Stomach (tissue), 9 donors: Measurements from ENCODE around the gene SCAMP5. TPM values are rescaled to one million over a fixed set of nuclear protein-coding genes. Genes with fewer than 3 reads are reported as not detected.

ENCODE experiments used
- DNase-seq, 2 donors: peaks; one replicate each; pipeline versions ENCODE4 v3.0.0 to v3.0.0-alpha.2; 2013 to 2019
- H3K27ac ChIP-seq, 5 donors: fragments of 200-600 bp in 4 of 5; sonication (generic) in 4 of 5; one replicate each; pipeline ENCODE4 v1.5.1; 2013 to 2019; ENCODE audit warnings: mild to moderate bottlenecking in 1 of 5, moderate library complexity in 1 of 5
- H3K27me3 ChIP-seq, 3 donors: fragments of 200-600 bp; sonication (generic); one replicate each; pipeline ENCODE4 v1.5.1; 2017 to 2019; ENCODE audit warnings: mixed run types in 1 of 3
- H3K36me3 ChIP-seq, 4 donors: fragments of 200-600 bp; sonication (generic); 1 replicate in 3 of 4; 2 replicates in 1 of 4; pipeline ENCODE4 v1.5.1; 2016 to 2019
- H3K4me1 ChIP-seq, 4 donors: fragments of 200-600 bp; sonication (generic); one replicate each; pipeline ENCODE4 v1.5.1; 2016 to 2019
- H3K4me3 ChIP-seq, 4 donors: fragments of 200-600 bp; sonication (generic) in 3 of 4; one replicate each; pipeline ENCODE4 v1.5.1; 2016 to 2019; ENCODE audit warnings: mild to moderate bottlenecking in 1 of 4
- H3K9me3 ChIP-seq, 4 donors: fragments of 200-600 bp; sonication (generic); one replicate each; pipeline ENCODE4 v1.5.1; 2016 to 2019
- EP300 ChIP-seq: sonication (generic); formaldehyde crosslinking; IDR thresholded peaks from one replicate; pipeline ENCODE4 v1.6.1; 2017; ENCODE audit warnings: antibody characterized with exemption
- POLR2A ChIP-seq, 4 donors: fragments of 450-650 bp; IDR thresholded peaks; one replicate each; pipeline ENCODE4 v1.6.1; 2016; ENCODE audit warnings: antibody characterized with exemption in 4 of 4, control low read depth in 2 of 4, mild to moderate bottlenecking in 1 of 4, moderate library complexity in 1 of 4
- POLR2AphosphoS5 ChIP-seq, 3 donors: sonication (generic); formaldehyde crosslinking; IDR thresholded peaks; one replicate each; pipeline ENCODE4 v1.6.1; 2016; ENCODE audit warnings: antibody characterized with exemption in 3 of 3
- WGBS, 5 donors: extraction: QIAGEN DNeasy Blood & Tissue Kit in 3 of 5; methylation state at CpG; one replicate each; pipeline versions ENCODE4 v1.1.5 to v1.1.7; 2013 to 2018; 5-methylcytosine and 5-hydroxymethylcytosine counted together
- intact Hi-C: fragments of 100-400 bp; cut with DNase I; formaldehyde crosslinking; loops from one replicate; pipeline ENCODE4 v1.15.1; 2023; ENCODE audit warnings: low total_unique reads
- polyA plus RNA-seq, 3 donors: library from polyadenylated mRNA; stranded (reverse); fragments of 200-250 nt; gene quantifications; one replicate each; pipeline ENCODE4 v1.2.3, GENCODE V29; 2013
- total RNA-seq, 5 donors: library from RNA; depleted of rRNA; stranded (reverse); fragments of >200 nt; gene quantifications; one replicate each; pipeline versions ENCODE4 v1.1.0 to v1.2.3, GENCODE V29; 2014 to 2016
- TF ChIP-seq, protein P1 (sequence below), 7 experiments: fragments of 450-650 bp in 4 of 7; fragments of 200-600 bp in 3 of 7; sonication (generic) in 3 of 7; IDR thresholded peaks; one replicate each; pipeline ENCODE4 v1.5.1; 2016 to 2019; ENCODE audit warnings: antibody characterized with exemption in 7 of 7, control low read depth in 2 of 7, mild to moderate bottlenecking in 1 of 7
- donor health status: healthy with polysubstance abuse.
- donor health status: Bipolar disorder and iron deficiency.
- donor health status: healthy.

SCAMP5 gene
- total and polyA plus RNA-seq, 8 donors, result 1.8 to 70.1 (median 12.5) TPM

GRCh38 chr15:75044258-75044878 lies 49.0 kb downstream of the SCAMP5 start:
- peaks cover 0 to 13% (median 10%) of the 10 kb centered on the region in 4 donors for H3K36me3 ChIP-seq
- H3K4me3 ChIP-seq, result peak overlapping the region in 1 of 4 donors; percentile 1
- no peak for TF ChIP-seq EP300
- no peak for TF ChIP-seq POLR2A (IDR thresholded peaks at IDR 0.05)
- TF ChIP-seq, protein P1, sequence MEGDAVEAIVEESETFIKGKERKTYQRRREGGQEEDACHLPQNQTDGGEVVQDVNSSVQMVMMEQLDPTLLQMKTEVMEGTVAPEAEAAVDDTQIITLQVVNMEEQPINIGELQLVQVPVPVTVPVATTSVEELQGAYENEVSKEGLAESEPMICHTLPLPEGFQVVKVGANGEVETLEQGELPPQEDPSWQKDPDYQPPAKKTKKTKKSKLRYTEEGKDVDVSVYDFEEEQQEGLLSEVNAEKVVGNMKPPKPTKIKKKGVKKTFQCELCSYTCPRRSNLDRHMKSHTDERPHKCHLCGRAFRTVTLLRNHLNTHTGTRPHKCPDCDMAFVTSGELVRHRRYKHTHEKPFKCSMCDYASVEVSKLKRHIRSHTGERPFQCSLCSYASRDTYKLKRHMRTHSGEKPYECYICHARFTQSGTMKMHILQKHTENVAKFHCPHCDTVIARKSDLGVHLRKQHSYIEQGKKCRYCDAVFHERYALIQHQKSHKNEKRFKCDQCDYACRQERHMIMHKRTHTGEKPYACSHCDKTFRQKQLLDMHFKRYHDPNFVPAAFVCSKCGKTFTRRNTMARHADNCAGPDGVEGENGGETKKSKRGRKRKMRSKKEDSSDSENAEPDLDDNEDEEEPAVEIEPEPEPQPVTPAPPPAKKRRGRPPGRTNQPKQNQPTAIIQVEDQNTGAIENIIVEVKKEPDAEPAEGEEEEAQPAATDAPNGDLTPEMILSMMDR (IDR thresholded peaks at IDR 0.05), result no peak
- no peak for TF ChIP-seq POLR2AphosphoS5 (IDR thresholded peaks at IDR 0.05)
- 87 to 90% (median 88%) methylated on average over 12 to 14 of the region's 14 CpGs for WGBS, 5 donors
- intact Hi-C loops, result no loop called here
- H3K27me3 ChIP-seq, result no peaks in the 10 kb centered on the region
- no peaks in the 10 kb centered on the region for H3K9me3 ChIP-seq
- no peak for DNase-seq
- peak overlapping the region; percentile 47 to 93 (median 87) for H3K27ac ChIP-seq
- peaks cover 55 to 85% (median 72%) of the 10 kb centered on the region in 4 donors for H3K4me1 ChIP-seq

DNA sequence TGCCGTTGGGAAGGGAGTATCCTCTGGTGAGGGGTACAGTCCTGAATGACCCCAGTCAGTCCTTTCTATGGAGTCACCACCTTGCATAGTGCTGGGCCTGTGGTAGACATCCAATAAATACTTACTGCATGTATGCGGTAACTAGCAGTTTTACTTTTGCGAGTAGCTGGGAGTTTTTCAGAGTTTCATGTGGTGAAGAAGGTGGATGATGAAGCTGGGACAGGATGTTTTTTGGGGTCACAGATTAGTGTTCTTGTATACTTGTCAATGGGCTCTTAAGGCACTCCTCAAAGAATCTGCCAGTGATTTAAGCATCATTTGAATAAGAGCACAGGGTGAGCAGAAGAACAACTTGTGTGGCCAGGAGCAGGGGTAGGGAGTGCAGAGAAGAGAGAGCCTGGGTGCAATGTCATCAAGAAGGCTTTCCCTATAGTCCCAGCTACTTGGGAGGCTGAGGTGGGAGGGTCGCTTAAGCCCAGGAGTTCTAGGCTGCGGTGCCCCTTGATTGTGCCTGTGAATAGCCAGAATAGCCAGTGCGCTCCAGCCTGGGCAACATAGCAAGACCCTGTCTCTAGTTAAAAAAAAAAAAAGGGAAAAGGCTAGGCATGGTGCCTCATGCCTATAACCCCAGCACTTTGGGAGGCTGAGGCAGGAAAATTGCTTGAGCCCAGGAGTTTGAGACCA lies 50.1 kb downstream of the SCAMP5 start:
- peaks cover 60 to 95% (median 77%) of the 10 kb centered on the region in 4 donors for H3K4me1 ChIP-seq
- TF ChIP-seq, protein P1 (IDR thresholded peaks at IDR 0.05), result no peak
- TF ChIP-seq EP300 (no peak), POLR2AphosphoS5 (IDR thresholded peaks at IDR 0.05) (no peak), POLR2A (IDR thresholded peaks at IDR 0.05) (no peak)
- 88 to 94% (median 93%) methylated on average over 6 of the region's 6 CpGs for WGBS, 5 donors
- H3K9me3 ChIP-seq, result no peaks in the 10 kb centered on the region
- H3K4me3 ChIP-seq, result no peak overlapping the region
- peaks cover 0 to 22% (median 10%) of the 10 kb centered on the region in 4 donors for H3K36me3 ChIP-seq
- peak overlapping the region in 4 of 5 donors; percentile 83 to 93 (median 88) for H3K27ac ChIP-seq
- H3K27me3 ChIP-seq, result no peaks in the 10 kb centered on the region
- DNase-seq, result no peak
- intact Hi-C loops, result no loop called here

GRCh38 chr15:75048394-75048793 lies 53.0 kb downstream of the SCAMP5 start:
- H3K27me3 ChIP-seq, result no peaks in the 10 kb centered on the region
- 95 to 100% (median 98%) methylated on average over 10 of the region's 10 CpGs; no CpG with 5 or more reads in 1 of the 5 donors for WGBS, 5 donors
- intact Hi-C loops, result no loop called here
- peak overlapping the region in 3 of 5 donors; percentile 65 to 93 (median 83) for H3K27ac ChIP-seq
- no peak overlapping the region for H3K4me3 ChIP-seq
- H3K9me3 ChIP-seq, result no peaks in the 10 kb centered on the region
- TF ChIP-seq, protein P1 (IDR thresholded peaks at IDR 0.05), result no peak
- no peak for TF ChIP-seq EP300
- H3K36me3 ChIP-seq, result peaks cover 0 to 22% (median 10%) of the 10 kb centered on the region in 4 donors
- peaks cover 47 to 75% (median 61%) of the 10 kb centered on the region in 4 donors for H3K4me1 ChIP-seq
- no peak for DNase-seq

- H3K27me3 ChIP-seq, result no peaks in the 10 kb centered on the region
- DNase-seq, result peak; percentile 74 to 87
- H3K4me3 ChIP-seq, result no peak overlapping the region
- H3K36me3 ChIP-seq, result peaks cover 0 to 22% (median 9%) of the 10 kb centered on the region in 4 donors
- 26 to 35% (median 30%) methylated on average over 5 to 11 of the region's 11 CpGs for WGBS, 5 donors
- intact Hi-C loops, result no loop called here
- peak in 1 of 3 donors; percentile 21 for TF ChIP-seq POLR2AphosphoS5 (IDR thresholded peaks at IDR 0.05)
- TF ChIP-seq, protein P1 (IDR thresholded peaks at IDR 0.05), result no peak
- peak overlapping the region in 4 of 5 donors; percentile 2 to 93 (median 48) for H3K27ac ChIP-seq
- H3K9me3 ChIP-seq, result no peaks in the 10 kb centered on the region
- peaks cover 37 to 73% (median 51%) of the 10 kb centered on the region in 4 donors for H3K4me1 ChIP-seq
Measured at GRCh38 chr15:75049392-75049791, 54.0 kb downstream of the SCAMP5 start.
